Left lung (tissue), 10 donors: Measurements from ENCODE around the gene ZNF625. TPM values are rescaled to one million over a fixed set of nuclear protein-coding genes. Genes with fewer than 3 reads are reported as not detected.
A peak's percentile ranks its signal among the peaks of the same experiment; 100 is the strongest.

Source experiments
- ATAC-seq: fragments of 200-7000 bp; cut with Tn5 transposase; one replicate; pipeline ENCODE4 v1.9.1; 2020; ENCODE audit warnings: moderate library complexity
- DNase-seq, 4 donors: peaks; one replicate each; pipeline ENCODE4 v3.0.0-alpha.2; 2013 to 2020
- H3K27ac ChIP-seq, 2 donors: fragments of 200-600 bp; sonication (generic) in 1 of 2; one replicate each; pipeline versions ENCODE4 v1.5.0 to v1.8.0; 2020 to 2021
- H3K27me3 ChIP-seq, 2 donors: fragments of 200-600 bp; sonication (generic) in 1 of 2; one replicate each; pipeline versions ENCODE4 v1.5.0 to v1.8.0; 2020 to 2021
- H3K36me3 ChIP-seq, 2 donors: fragments of 200-600 bp; sonication (generic) in 1 of 2; one replicate each; pipeline versions ENCODE4 v1.5.0 to v1.8.0; 2020 to 2021
- H3K4me1 ChIP-seq, 2 donors: fragments of 200-600 bp; one replicate each; pipeline ENCODE4 v1.8.0; 2021
- H3K4me3 ChIP-seq, 2 donors: fragments of 200-600 bp; sonication (generic) in 1 of 2; one replicate each; pipeline versions ENCODE4 v1.5.0 to v1.8.0; 2020 to 2021; ENCODE audit warnings: mild to moderate bottlenecking in 1 of 2
- H3K9me3 ChIP-seq, 2 donors: fragments of 200-600 bp; sonication (generic) in 1 of 2; one replicate each; pipeline versions ENCODE4 v1.5.0 to v1.8.0; 2020 to 2021
- intact Hi-C, 2 donors: fragments of 100-400 bp; cut with DNase I; formaldehyde crosslinking; loops; one replicate each; pipeline versions ENCODE4 v1.11.2 to v1.14.2; 2022
- polyA plus RNA-seq, 6 donors: library from polyadenylated mRNA; unstranded; fragments of 120-200 nt; gene quantifications; one replicate each; pipeline ENCODE4 v1.2.1, GENCODE V29; 2013; ENCODE audit not compliant: insufficient read length in 6 of 6
- total RNA-seq, 2 donors: library from RNA; stranded (reverse); fragmentation: NEBNext Ultra II Directional; extraction: Animal tissue kit (Norgen Biotek cat#: 25700); gene quantifications; one replicate each; pipeline ENCODE4 v1.2.1, GENCODE V29; 2021
- TF ChIP-seq, protein P1 (sequence below), 2 donors: fragments of 200-600 bp; sonication (generic) in 1 of 2; IDR thresholded peaks; one replicate each; pipeline versions ENCODE4 v1.5.0 to v1.8.0; 2021; ENCODE audit warnings: antibody characterized with exemption in 2 of 2
- donor health status: DM: no; HTN: yes; CAD: no.
- donor health status: DM: no; HTN: no; CAD: no.

Gene ZNF625
- total and polyA plus RNA-seq, 8 donors, result 6.4 to 20.5 (median 14.9) TPM

- peak; percentile 95 to 98 (median 97) for DNase-seq
- peak; percentile 99 for ATAC-seq
- peak within 1 kb of the TSS; percentile 84 to 86 for H3K27ac ChIP-seq
- peaks cover 0 to 6% of the 10 kb centered on the region in 2 donors for H3K9me3 ChIP-seq
- H3K36me3 ChIP-seq, result peaks cover 0 to 27% of the 10 kb centered on the region in 2 donors
- H3K4me1 ChIP-seq, result peaks cover 11 to 28% of the 10 kb centered on the region in 2 donors
- H3K4me3 ChIP-seq, result peak within 1 kb of the TSS; percentile 77 to 78
- intact Hi-C loops, result loop anchor here in 1 of 2 donors (5.0 kb wide), 1 partner anchor 83 kb away; no protein-coding TSS in a partner anchor
- TF ChIP-seq, protein P1, sequence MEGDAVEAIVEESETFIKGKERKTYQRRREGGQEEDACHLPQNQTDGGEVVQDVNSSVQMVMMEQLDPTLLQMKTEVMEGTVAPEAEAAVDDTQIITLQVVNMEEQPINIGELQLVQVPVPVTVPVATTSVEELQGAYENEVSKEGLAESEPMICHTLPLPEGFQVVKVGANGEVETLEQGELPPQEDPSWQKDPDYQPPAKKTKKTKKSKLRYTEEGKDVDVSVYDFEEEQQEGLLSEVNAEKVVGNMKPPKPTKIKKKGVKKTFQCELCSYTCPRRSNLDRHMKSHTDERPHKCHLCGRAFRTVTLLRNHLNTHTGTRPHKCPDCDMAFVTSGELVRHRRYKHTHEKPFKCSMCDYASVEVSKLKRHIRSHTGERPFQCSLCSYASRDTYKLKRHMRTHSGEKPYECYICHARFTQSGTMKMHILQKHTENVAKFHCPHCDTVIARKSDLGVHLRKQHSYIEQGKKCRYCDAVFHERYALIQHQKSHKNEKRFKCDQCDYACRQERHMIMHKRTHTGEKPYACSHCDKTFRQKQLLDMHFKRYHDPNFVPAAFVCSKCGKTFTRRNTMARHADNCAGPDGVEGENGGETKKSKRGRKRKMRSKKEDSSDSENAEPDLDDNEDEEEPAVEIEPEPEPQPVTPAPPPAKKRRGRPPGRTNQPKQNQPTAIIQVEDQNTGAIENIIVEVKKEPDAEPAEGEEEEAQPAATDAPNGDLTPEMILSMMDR (IDR thresholded peaks at IDR 0.05), result no peak
- H3K27me3 ChIP-seq, result no peaks in the 10 kb centered on the region
Measured at GRCh38 chr19:12139885-12140544, 16.5 kb downstream of the ZNF625 start, which contains the start of gene ZNF20. Gene ZNF20, minus strand, starts transcription at chr19:12140350. Its CDS starts 168 bp downstream, at chr19:12140182.

DNA sequence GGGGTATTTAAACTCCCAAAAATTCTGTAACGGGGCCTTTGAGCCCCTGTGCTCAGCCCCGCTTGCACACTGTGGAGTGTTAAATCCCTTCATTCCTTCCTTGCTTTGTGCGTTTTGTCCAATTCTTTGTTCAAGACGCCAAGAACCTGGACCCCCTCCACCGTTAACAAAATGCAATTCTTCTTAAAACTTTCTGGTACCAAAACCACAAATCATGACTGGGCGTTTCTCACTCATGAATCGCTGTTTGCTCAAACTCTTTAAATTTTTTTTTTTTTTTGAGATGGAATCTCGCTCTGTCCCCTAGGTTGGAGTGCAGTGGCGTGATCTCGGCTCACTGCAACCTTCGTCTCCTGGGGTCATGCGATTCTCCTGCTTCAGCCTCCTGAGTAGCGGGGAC, 17.3 kb downstream of the ZNF625 start:
- no peak for ATAC-seq
- peak overlapping the region; percentile 84 to 86 for H3K27ac ChIP-seq

DNA sequence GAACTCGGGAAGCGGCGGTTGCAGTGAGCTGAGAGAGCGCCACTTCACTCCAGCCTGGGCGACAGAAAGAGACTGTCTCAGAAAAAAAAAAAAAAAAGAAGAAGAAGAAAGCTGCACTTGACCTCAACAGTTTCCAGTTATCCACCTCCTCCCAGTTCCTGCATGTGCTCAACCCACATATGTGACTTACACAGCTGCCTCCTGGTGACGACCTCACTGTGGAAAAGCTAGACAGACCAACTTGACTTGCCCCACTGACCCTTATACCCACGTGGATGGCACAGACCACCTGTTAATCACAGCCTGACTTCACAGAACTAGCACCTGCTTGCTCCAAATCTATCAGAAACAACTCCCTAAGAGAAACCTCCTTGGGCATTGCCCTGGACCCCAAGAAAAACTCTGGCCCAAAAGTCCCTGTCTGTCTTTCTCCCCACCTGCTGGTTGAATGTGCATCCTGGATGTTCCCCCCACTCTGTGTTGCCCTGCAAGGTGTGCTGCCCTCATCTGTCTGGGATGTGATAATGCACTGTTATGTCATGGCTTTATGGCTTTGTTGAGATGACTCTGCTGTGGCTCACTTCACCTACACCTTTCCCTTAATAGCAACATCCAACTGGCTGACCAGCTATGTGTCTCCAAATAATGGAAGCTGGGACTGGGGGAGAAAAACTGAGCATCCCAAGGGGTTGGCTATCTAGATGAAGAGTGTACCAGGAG, 19.2 kb downstream of the ZNF625 start:
- Histone ChIP-seq H3K4me3 (no peak overlapping the region), H3K27me3 (no peaks in the 10 kb centered on the region), H3K9me3 (peaks cover 0 to 26% of the 10 kb centered on the region in 2 donors), H3K36me3 (peaks cover 14 to 46% of the 10 kb centered on the region in 2 donors), H3K4me1 (peaks cover 11 to 28% of the 10 kb centered on the region in 2 donors), H3K27ac (no peak overlapping the region)
- intact Hi-C loops, result no loop called here
- ATAC-seq, result no peak
- TF ChIP-seq, protein P1 (IDR thresholded peaks at IDR 0.05), result peak; percentile 13 to 14
- no peak for DNase-seq

More for the DNA sequence above, 17.3 kb downstream of the ZNF625 start:
- Histone ChIP-seq H3K9me3 (peaks cover 0 to 7% of the 10 kb centered on the region in 2 donors), H3K4me3 (peak overlapping the region; percentile 77 to 78), H3K27me3 (no peaks in the 10 kb centered on the region), H3K4me1 (peaks cover 11 to 28% of the 10 kb centered on the region in 2 donors), H3K36me3 (peaks cover 7 to 27% of the 10 kb centered on the region in 2 donors)
- DNase-seq, result no peak
- TF ChIP-seq, protein P1 (IDR thresholded peaks at IDR 0.05), result no peak
- intact Hi-C loops, result no loop called here

GRCh38 chr19:12133069-12133468, 23.5 kb downstream of the ZNF625 start:
- ATAC-seq, result no peak
- Histone ChIP-seq H3K36me3 (peaks cover 17 to 56% of the 10 kb centered on the region in 2 donors), H3K27ac (no peak overlapping the region), H3K27me3 (no peaks in the 10 kb centered on the region), H3K4me1 (no peaks in the 10 kb centered on the region), H3K4me3 (no peak overlapping the region), H3K9me3 (peaks cover 0 to 56% of the 10 kb centered on the region in 2 donors)
- DNase-seq, result no peak
- TF ChIP-seq, protein P1 (IDR thresholded peaks at IDR 0.05), result no peak
- intact Hi-C loops, result no loop called here

DNA sequence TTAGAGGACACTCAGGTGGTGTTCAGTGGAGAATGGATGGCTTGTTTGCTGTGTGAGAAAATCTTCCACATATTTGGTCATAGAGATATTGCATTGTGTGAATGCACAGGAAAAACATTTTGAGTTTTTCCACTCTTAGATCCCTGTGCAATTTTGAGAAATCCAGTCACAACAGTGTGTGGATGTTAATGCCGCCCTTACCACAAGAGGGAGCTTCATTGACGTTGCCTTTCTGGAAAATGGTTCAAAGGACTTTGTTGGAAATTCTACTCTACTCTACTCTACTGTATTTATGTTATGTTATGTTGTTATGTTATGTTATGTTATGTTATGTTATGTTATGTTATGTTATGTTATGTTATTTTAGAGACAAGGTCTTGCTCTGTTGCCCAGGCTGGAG, 29.8 kb downstream of the ZNF625 start:
- intact Hi-C loops, result no loop called here
- Histone ChIP-seq H3K4me1 (no peaks in the 10 kb centered on the region), H3K36me3 (peaks cover 0 to 3% of the 10 kb centered on the region in 2 donors), H3K27ac (no peak overlapping the region), H3K9me3 (peaks cover 0 to 23% of the 10 kb centered on the region in 2 donors), H3K27me3 (no peaks in the 10 kb centered on the region), H3K4me3 (no peak overlapping the region)
- TF ChIP-seq, protein P1 (IDR thresholded peaks at IDR 0.05), result peak; percentile 26 to 50
- DNase-seq (no peak), ATAC-seq (peak; percentile 54)
